Right lobe of liver (tissue), 4 donors: ENCODE results near the gene ABCG2.

ENCODE experiments used
- CTCF ChIP-seq, 4 donors: fragments of 200-600 bp in 3 of 4; fragments of 450-650 bp in 1 of 4; IDR thresholded peaks; one replicate each; pipeline versions ENCODE4 v1.5.1 to v1.8.0; 2016 to 2022; ENCODE audit warnings: antibody characterized with exemption in 4 of 4, mild to moderate bottlenecking in 2 of 4
- POLR2A ChIP-seq: fragments of 450-650 bp; IDR thresholded peaks from one replicate; pipeline ENCODE4 v1.6.1; 2017; ENCODE audit warnings: antibody characterized with exemption, mild to moderate bottlenecking
- donor health status: DM: no; HTN: no; CAD: no.
- donor health status: DM: no; HTN: no; CAD: no.
- donor health status: DM: no; HTN: yes; CAD: no.

- TF ChIP-seq CTCF (IDR thresholded peaks at IDR 0.05) (no peak), POLR2A (no peak)
These were observed 24.3 kb downstream of the ABCG2 start for GRCh38 chr4:88134111-88134510.
